OCI-M2 (cell line): Measurements from ENCODE around the gene GLE1.
"Not testable (repeated sequence)": the region's sequence is repeated elsewhere in the genome, so short reads cannot be mapped to it uniquely, and the experiment has no call there.

Experiments
- DNase-seq: peaks from one replicate; lab custom pipeline; 2025; ENCODE audit not compliant: unreplicated experiment; lab: John Stamatoyannopoulos, UW

Gene GLE1

GRCh38 chr9:128495804-128496417 is 8.6 kb upstream of the GLE1 start:
- no peak for DNase-seq

- no peak for DNase-seq
These were observed 6.5 kb upstream of the GLE1 start for GRCh38 chr9:128497824-128498610.

GRCh38 chr9:128498911-128499310 is 5.6 kb upstream of the GLE1 start:
- DNase-seq, result no peak

GRCh38 chr9:128499920-128500319 is 4.6 kb upstream of the GLE1 start:
- DNase-seq, result no peak

GRCh38 chr9:128503415-128503825 is 1.1 kb upstream of the GLE1 start:
- DNase-seq, result not testable (repeated sequence)

- DNase-seq, result no peak
These were observed 649 bp upstream of the GLE1 start for GRCh38 chr9:128503870-128504269.

GRCh38 chr9:128505414-128505765 is 871 bp downstream of the GLE1 start:
- DNase-seq, result no peak

- DNase-seq, result not testable (repeated sequence)
These were observed 1.4 kb downstream of the GLE1 start for GRCh38 chr9:128505906-128506305.

- DNase-seq, result no peak
These were observed 8.3 kb downstream of the GLE1 start for GRCh38 chr9:128512820-128513219.

GRCh38 chr9:128521956-128522355 is 17.4 kb downstream of the GLE1 start:
- DNase-seq, result no peak

- DNase-seq, result no peak
These were observed 18.8 kb downstream of the GLE1 start for GRCh38 chr9:128523199-128523925.

- DNase-seq, result no peak
These were observed 22.2 kb downstream of the GLE1 start for GRCh38 chr9:128526720-128527119.

- no peak for DNase-seq
These were observed 24.1 kb downstream of the GLE1 start for GRCh38 chr9:128528445-128529160.

GRCh38 chr9:128529191-128529590 is 24.7 kb downstream of the GLE1 start:
- DNase-seq, result no peak

- no peak for DNase-seq
These were observed 28.1 kb downstream of the GLE1 start for GRCh38 chr9:128532581-128532980.

GRCh38 chr9:128540634-128541360 is 36.3 kb downstream of the GLE1 start:
- no peak for DNase-seq

- DNase-seq, result no peak
These were observed 42.0 kb downstream of the GLE1 start for GRCh38 chr9:128546504-128546903.

- no peak for DNase-seq
These were observed 44.4 kb downstream of the GLE1 start for GRCh38 chr9:128548876-128549275.

GRCh38 chr9:128550226-128550625 is 45.7 kb downstream of the GLE1 start:
- DNase-seq, result no peak

GRCh38 chr9:128550770-128551656 is 46.5 kb downstream of the GLE1 start:
- no peak for DNase-seq
